Skeletal muscle satellite cell (primary cell): Measurements from ENCODE around the gene IFFO2.

ENCODE experiments used
- H3K27me3 ChIP-seq: 2 replicates; pipeline ENCODE4 v1.7.0; 2013; ENCODE audit warnings: low read length; ENCODE audit not compliant: control insufficient read depth, insufficient read depth
- H3K36me3 ChIP-seq: 2 replicates; pipeline ENCODE4 v1.7.0; 2013; ENCODE audit warnings: mild to moderate bottlenecking, control low read depth, low read length; ENCODE audit not compliant: insufficient read depth
- H3K4me1 ChIP-seq: 2 replicates; pipeline ENCODE4 v1.7.0; 2013; ENCODE audit warnings: low read length; ENCODE audit not compliant: control insufficient read depth, insufficient read depth
- H3K4me2 ChIP-seq: 2 replicates; pipeline ENCODE4 v1.7.0; 2013; ENCODE audit warnings: mild to moderate bottlenecking, low read length
- H3K4me3 ChIP-seq: 2 replicates; pipeline ENCODE4 v1.7.0; 2013; ENCODE audit warnings: low read length
- H3K9ac ChIP-seq: 2 replicates; pipeline ENCODE4 v1.7.0; 2013; ENCODE audit warnings: mild to moderate bottlenecking, low read depth, low read length, moderate library complexity
- H3K9me3 ChIP-seq: replicated peaks from 2 replicates; pipeline ENCODE4 v1.7.0; 2013; ENCODE audit warnings: mild to moderate bottlenecking, control low read depth, low read length

Gene IFFO2

DNA sequence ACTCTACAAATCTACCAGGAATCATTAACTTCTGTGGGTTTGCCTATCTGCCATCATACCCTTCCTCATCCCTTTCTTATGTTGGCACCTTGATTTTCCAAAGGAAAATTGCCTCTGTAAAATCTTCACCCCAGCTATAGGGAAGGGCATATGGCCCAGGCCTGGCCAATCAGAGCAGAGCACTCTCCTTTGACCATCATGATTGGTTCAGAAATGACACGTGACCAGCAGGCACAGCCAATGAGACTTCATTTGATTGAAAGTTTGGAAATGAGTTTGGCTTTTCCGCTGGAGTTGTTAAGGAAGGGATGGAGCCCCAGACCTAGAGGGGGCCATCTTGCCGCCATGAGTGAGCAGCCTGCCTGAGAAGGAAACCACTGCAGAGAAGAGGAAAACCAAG, 35.1 kb upstream of the IFFO2 start:
- Histone ChIP-seq H3K4me1 (no peaks in the 10 kb centered on the region), H3K9me3 (no peaks in the 10 kb centered on the region), H3K27me3 (peaks cover 48% of the 10 kb centered on the region)

DNA sequence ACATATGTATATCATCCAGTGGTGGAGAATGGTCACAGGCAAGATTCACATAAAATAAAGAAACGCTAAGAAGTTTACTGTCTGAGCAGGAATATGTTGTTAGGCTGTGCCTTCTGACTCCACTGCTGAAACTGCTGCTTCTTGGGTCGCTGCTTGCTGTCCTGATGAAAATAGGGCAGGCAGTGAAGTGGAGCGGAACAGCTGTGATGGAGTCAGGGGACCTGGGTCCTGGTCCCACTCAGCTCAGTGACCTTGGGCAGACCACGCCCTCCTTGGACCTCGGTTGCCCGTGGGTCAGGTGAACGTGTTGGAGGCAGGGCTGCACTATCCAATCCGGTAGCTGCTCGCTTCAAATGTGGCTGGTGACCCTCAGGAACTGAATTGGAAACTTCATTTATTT, 33.4 kb upstream of the IFFO2 start:
- Histone ChIP-seq H3K4me3 (no peak overlapping the region), H3K4me1 (no peaks in the 10 kb centered on the region), H3K27me3 (peaks cover 52% of the 10 kb centered on the region), H3K9ac (no peak overlapping the region), H3K9me3 (no peaks in the 10 kb centered on the region), H3K4me2 (no peak overlapping the region), H3K36me3 (no peaks in the 10 kb centered on the region)

More for the DNA sequence above, 35.1 kb upstream of the IFFO2 start:
- no peak overlapping the region for H3K4me3 ChIP-seq
- no peak overlapping the region for H3K4me2 ChIP-seq
- no peak overlapping the region for H3K9ac ChIP-seq
- no peaks in the 10 kb centered on the region for H3K36me3 ChIP-seq

DNA sequence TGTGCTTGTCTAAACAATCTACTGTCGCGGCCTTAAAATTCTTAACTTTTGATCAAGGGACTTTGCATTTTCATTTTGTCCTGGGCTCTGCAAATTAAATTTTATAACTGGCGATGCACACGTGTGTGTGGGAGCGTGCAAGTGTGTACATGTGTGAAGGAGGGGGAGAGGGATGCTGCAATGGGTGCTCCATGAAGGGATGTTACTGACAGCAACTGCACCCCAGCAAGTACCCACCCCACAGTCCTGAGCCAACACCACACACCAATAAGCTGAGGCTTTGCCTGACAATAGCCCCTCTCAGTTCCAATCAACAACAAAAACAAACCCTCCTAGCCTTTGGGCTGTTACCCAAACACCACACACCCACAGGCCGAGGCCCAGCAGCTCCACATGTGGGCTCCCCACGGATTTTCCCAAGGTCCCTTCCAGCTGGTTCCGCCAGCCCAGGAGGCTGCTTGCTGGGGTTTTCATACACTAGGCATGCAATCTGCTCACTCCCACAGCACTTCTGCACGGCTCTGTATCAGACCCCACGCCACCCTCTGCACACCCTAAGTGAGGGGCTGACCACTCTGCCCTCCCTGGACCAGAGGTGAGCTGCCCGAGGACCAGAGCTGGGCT, 32.8 kb upstream of the IFFO2 start:
- Histone ChIP-seq H3K4me3 (no peak overlapping the region), H3K36me3 (no peaks in the 10 kb centered on the region), H3K9me3 (no peaks in the 10 kb centered on the region), H3K4me1 (no peaks in the 10 kb centered on the region), H3K4me2 (no peak overlapping the region), H3K9ac (no peak overlapping the region), H3K27me3 (peaks cover 53% of the 10 kb centered on the region)

DNA sequence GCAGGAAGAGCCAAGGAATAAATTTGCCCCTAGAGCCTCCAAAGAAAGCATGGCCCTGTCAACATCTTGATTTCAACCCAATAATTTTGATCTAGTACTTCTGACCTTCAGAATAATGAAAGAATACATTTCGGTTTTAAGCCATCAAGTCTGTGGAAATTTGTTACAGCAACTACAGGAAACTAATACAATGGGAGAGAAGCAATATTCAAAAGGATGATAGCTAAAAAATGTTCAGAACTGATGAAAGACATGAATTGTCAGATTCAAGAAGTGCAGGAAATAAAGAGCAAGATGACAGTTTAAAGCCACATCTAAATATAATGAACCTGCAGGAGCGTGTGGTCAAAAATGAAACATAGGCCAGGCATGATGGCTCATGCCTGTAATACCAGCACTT, 24.8 kb upstream of the IFFO2 start:
- H3K4me2 ChIP-seq = no peak overlapping the region
- peaks cover 47% of the 10 kb centered on the region for H3K27me3 ChIP-seq
- no peak overlapping the region for H3K4me3 ChIP-seq
- H3K9me3 ChIP-seq = no peaks in the 10 kb centered on the region
- no peaks in the 10 kb centered on the region for H3K4me1 ChIP-seq
- no peak overlapping the region for H3K9ac ChIP-seq
- no peaks in the 10 kb centered on the region for H3K36me3 ChIP-seq

DNA sequence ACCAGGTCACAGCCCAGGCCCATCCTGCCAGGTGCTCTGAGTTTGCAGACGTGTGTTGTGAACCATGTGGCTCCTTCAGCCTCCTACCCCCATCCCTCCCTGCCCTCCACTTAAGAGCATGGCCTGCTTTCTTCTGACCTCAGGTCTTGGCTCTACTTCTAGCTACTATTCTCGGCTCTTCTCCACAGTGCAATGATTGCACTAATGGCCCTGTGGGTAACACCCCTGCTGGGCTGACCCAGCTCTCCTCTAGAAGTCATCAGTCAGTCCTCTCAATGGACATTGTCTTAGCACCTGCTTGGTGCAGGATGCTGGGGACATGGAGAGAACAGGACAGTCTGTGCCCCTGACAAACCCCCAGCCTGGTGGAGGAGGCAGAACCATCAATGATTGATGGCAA, 22.2 kb upstream of the IFFO2 start:
- H3K4me1 ChIP-seq = no peaks in the 10 kb centered on the region
- H3K9me3 ChIP-seq = no peaks in the 10 kb centered on the region
- no peak overlapping the region for H3K4me2 ChIP-seq
- no peaks in the 10 kb centered on the region for H3K36me3 ChIP-seq
- H3K27me3 ChIP-seq = peaks cover 28% of the 10 kb centered on the region
- H3K9ac ChIP-seq = no peak overlapping the region
- H3K4me3 ChIP-seq = no peak overlapping the region

DNA sequence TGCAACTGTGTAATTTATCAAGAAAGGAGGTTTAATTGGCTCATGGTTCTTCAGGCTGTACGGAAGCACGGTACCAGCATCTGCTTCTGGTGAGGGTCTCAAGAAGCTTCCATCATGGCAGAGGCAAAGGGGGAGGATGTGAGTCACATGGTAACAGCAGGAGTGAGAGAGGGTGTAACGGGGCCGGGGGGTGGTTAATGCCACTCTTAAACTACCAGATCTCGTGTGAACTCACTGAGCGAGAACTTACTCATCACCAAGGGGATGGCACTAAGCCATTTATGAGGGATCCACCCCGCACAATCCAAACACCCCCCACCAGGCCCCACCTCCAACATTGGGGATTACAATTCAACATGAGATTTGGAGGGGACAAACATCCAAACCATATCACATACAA, 21.0 kb upstream of the IFFO2 start:
- Histone ChIP-seq H3K27me3 (peaks cover 17% of the 10 kb centered on the region), H3K4me1 (no peaks in the 10 kb centered on the region), H3K9me3 (no peaks in the 10 kb centered on the region), H3K9ac (no peak overlapping the region), H3K36me3 (no peaks in the 10 kb centered on the region), H3K4me2 (no peak overlapping the region), H3K4me3 (no peak overlapping the region)

DNA sequence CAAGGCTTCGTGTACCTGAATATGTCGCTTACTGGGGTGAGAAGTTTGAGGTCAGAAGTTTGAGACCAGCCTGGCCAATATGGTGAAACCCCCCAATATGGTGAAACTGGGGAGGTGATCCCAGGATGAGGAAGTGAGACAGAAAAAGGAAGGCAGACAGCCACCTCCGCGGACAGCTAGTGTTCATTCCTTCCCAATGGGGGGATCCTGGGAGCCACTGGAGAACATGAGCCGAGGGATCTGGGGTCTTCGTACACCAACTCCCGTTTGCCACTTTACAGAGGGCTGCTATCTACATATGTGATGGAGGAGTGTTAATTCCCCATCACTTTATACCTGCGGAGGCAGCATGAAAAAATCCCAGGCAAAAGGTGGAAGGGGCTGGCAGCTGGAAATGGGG, 19.6 kb upstream of the IFFO2 start:
- H3K4me1 ChIP-seq = no peaks in the 10 kb centered on the region
- H3K4me3 ChIP-seq = no peak overlapping the region
- no peaks in the 10 kb centered on the region for H3K9me3 ChIP-seq
- no peak overlapping the region for H3K4me2 ChIP-seq
- H3K9ac ChIP-seq = no peak overlapping the region
- H3K36me3 ChIP-seq = no peaks in the 10 kb centered on the region
- peaks cover 13% of the 10 kb centered on the region for H3K27me3 ChIP-seq

DNA sequence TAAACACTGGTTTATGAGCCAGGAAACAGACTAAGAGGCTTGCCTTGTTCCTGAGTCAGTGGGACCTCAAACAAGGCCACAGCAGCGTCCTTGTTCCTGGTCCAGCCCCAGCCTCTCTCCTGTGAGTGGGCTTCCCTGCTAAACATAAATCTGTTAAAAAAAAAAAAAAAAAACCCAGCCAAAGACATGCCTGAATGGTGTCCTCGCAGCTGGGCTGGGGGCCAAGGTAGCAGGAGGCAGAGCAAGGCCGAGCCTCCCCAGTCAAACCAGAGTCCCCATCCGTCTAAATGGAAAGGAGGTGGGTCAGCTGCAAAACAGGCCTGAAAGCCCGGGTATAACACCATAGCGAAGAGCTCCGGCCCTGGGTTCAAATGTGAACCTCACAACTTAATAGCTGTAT, 18.1 kb upstream of the IFFO2 start:
- H3K4me3 ChIP-seq = no peak overlapping the region
- no peaks in the 10 kb centered on the region for H3K36me3 ChIP-seq
- H3K27me3 ChIP-seq = peaks cover 8% of the 10 kb centered on the region
- H3K4me2 ChIP-seq = no peak overlapping the region
- no peak overlapping the region for H3K9ac ChIP-seq
- H3K9me3 ChIP-seq = no peaks in the 10 kb centered on the region
- H3K4me1 ChIP-seq = no peaks in the 10 kb centered on the region

DNA sequence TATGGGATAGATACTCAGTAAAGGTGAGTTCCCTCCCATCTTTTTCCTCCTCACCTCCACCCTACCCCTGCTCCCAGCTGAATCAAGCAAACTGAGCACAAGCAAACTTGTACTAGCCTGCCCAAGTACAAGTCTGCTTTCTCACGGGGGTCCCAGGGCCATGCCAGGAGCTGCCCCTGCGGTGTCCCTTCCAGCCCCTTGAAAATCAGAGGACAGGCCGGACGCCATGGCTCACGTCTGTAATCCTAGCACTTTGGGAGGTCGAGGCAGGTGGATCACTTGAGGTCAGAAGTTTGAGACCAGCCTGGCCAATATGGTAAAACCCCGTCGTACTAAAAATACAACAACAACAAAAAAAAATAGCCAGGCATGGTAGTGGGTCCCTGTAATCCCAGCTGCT, 17.5 kb upstream of the IFFO2 start:
- no peaks in the 10 kb centered on the region for H3K36me3 ChIP-seq

DNA sequence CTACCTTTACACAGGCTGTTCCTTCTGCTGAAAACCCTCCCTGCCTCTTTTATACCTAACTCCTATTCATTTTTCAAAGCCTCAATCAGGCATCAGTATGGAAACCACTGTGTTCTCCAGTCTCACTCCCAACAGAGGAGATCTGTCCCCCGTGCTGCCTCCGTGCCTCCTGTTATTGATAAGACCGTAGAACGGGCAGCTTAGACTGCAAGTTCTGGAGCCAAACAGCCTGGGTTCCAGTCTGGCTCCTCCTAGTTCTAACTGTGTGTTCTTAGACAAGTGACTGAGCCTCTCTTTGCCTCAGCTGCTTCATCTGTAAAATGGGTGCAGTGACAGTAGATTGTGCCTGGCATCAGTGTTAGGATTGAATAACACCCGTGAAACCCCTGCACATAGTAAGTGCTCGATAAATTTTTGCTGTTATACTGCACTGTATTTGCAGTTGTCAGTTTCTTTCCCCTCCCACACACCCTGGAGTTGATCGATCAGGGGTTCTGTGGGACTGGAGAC, 17.0 kb upstream of the IFFO2 start:
- Histone ChIP-seq H3K27me3 (peaks cover 5% of the 10 kb centered on the region), H3K4me2 (no peak overlapping the region), H3K4me3 (no peak overlapping the region), H3K4me1 (no peaks in the 10 kb centered on the region), H3K9me3 (no peaks in the 10 kb centered on the region), H3K9ac (no peak overlapping the region), H3K36me3 (no peaks in the 10 kb centered on the region)

More for the DNA sequence above, 17.5 kb upstream of the IFFO2 start:
- Histone ChIP-seq H3K4me1 (no peaks in the 10 kb centered on the region), H3K4me3 (no peak overlapping the region), H3K27me3 (peaks cover 7% of the 10 kb centered on the region), H3K4me2 (no peak overlapping the region), H3K9me3 (no peaks in the 10 kb centered on the region), H3K9ac (no peak overlapping the region)

DNA sequence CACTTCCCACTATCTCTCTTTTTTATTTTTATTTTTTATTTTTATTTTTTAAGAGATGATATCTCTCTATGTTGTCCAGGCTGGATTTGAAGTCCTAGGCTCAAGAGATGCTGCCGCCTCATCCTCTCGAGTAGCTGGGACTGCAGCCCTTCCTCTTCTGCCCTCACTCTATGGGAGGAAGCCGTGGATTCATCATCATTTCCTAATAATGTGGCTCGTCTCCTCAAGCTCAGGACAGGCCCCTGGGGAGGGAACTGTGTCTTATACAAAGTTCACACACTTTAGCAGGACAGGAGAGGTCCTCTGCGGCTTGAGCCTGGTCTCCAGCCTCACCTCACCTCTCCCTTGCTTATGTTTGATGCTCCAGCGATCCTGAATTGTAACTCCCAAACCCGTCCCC, 16.5 kb upstream of the IFFO2 start:
- H3K4me2 ChIP-seq = no peak overlapping the region
- no peaks in the 10 kb centered on the region for H3K9me3 ChIP-seq
- H3K4me3 ChIP-seq = no peak overlapping the region
- no peaks in the 10 kb centered on the region for H3K4me1 ChIP-seq
- H3K9ac ChIP-seq = no peak overlapping the region
- H3K36me3 ChIP-seq = no peaks in the 10 kb centered on the region
- H3K27me3 ChIP-seq = peaks cover 7% of the 10 kb centered on the region

DNA sequence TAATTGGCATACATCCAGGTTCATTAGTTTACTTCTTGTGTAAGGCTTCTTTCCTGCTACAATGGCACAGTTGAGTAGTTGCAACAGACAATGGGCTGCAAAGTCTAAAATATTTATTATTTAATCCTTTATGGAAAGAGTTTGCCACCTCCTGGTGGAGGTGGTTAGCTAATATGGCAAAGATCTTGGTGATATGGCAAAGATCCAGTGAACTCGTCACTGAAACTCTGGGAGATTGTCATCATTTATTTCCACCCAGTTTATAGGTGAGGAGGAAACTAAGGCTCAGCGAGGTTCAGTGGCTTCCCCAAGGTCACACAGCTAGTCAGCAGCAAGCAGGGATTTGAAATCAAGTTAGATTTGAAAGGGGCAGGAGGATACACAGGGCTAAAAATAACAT, 16.1 kb upstream of the IFFO2 start:
- no peaks in the 10 kb centered on the region for H3K36me3 ChIP-seq
- no peaks in the 10 kb centered on the region for H3K4me1 ChIP-seq
- H3K4me3 ChIP-seq = no peak overlapping the region
- H3K9me3 ChIP-seq = no peaks in the 10 kb centered on the region
- H3K4me2 ChIP-seq = no peak overlapping the region
- peaks cover 7% of the 10 kb centered on the region for H3K27me3 ChIP-seq
- H3K9ac ChIP-seq = no peak overlapping the region
